ENCODE data around the gene IMPA2. TPM values are rescaled to one million over a fixed set of nuclear protein-coding genes. Genes with fewer than 3 reads are reported as not detected.

IMPA2 gene
- total and polyA plus RNA-seq, 2 of the 13 experiments (the other 11 are each of a cell fraction or from before 2014, with no cell fraction given): 37.8 to 71.8 TPM

DNA sequence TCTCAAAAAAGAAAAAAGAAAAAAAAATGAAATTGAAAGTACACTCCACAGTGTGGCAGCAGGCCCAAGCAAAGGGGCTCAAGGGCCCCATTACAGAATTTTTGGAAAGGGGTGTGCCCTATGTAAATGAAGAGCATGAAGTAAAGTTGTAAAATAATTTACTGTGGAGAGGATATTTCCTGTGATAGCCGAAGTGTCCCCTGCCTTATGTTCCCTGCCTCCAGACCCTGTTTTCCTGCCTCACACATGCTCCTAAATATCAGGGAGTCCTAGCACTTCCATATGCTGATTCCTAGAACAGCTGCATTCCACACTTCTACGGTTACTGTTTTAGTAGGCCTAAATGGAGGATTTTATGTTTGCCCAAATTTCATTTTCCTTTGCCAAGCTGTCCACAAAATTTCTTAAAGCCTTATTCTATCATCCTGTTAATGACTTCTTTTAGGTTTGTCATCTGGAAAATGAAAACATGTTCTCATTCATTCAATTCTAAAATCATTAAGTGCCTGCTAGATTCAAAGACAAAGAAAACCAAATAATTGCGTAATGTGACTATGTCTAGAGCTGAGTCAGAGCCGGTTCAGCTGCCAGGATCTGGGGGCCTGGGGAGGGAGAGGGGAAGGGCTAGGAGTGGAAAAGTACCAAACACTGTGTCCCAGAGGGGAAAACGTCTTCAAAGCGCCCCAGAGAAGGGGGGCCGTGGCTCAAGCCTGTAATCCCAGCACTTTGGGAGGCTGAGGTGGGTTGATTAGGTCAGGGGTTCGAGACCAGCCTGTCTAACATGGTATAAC lies 25.9 kb upstream of the IMPA2 start (continued):
- TF ChIP-seq ZFP90 (CRISPR knock-in tag; IDR thresholded peaks at IDR 0.05; ENCODE audit: borderline replicate concordance) (no peak), ZKSCAN5 (CRISPR knock-in tag; IDR thresholded peaks at IDR 0.05) (no peak), CAMTA2 (CRISPR knock-in tag; IDR thresholded peaks at IDR 0.05; ENCODE audit: borderline replicate concordance) (no peak), ZNF230 (CRISPR knock-in tag; IDR thresholded peaks at IDR 0.05) (no peak), RAD51 (IDR thresholded peaks at IDR 0.05; ENCODE audit: borderline replicate concordance) (no peak), ZBTB2 (CRISPR knock-in tag; IDR thresholded peaks at IDR 0.05; ENCODE audit: low read depth) (no peak), DNMT3B (CRISPR knock-in tag; conservative IDR thresholded peaks at IDR 0.05) (no peak), ZNF282 (IDR thresholded peaks at IDR 0.05; ENCODE audit: partially characterized antibody) (no peak), MXD4 (CRISPR knock-in tag; IDR thresholded peaks at IDR 0.05) (0 out of 2 replicates have a peak, but pooled peaks have one; percentile 29), MATR3 (CRISPR knock-in tag; IDR thresholded peaks at IDR 0.05) (no peak), ZHX2 (IDR thresholded peaks at IDR 0.05; ENCODE audit: low read depth) (no peak), ZHX2 (CRISPR knock-in tag; IDR thresholded peaks at IDR 0.05; ENCODE audit: borderline replicate concordance) (no peak), KLF15 (CRISPR knock-in tag; IDR thresholded peaks at IDR 0.05; ENCODE audit: borderline replicate concordance) (no peak), PHF20 (CRISPR knock-in tag; IDR thresholded peaks at IDR 0.05) (no peak), ZNF713 (CRISPR knock-in tag; IDR thresholded peaks at IDR 0.05) (no peak), HNF4A (CRISPR knock-in tag; IDR thresholded peaks at IDR 0.05) (0 out of 2 replicates have a peak, but pooled peaks have one; percentile 20), TAF1 (CRISPR knock-in tag; IDR thresholded peaks at IDR 0.05) (no peak)
- TF ChIP-seq, protein P1, sequence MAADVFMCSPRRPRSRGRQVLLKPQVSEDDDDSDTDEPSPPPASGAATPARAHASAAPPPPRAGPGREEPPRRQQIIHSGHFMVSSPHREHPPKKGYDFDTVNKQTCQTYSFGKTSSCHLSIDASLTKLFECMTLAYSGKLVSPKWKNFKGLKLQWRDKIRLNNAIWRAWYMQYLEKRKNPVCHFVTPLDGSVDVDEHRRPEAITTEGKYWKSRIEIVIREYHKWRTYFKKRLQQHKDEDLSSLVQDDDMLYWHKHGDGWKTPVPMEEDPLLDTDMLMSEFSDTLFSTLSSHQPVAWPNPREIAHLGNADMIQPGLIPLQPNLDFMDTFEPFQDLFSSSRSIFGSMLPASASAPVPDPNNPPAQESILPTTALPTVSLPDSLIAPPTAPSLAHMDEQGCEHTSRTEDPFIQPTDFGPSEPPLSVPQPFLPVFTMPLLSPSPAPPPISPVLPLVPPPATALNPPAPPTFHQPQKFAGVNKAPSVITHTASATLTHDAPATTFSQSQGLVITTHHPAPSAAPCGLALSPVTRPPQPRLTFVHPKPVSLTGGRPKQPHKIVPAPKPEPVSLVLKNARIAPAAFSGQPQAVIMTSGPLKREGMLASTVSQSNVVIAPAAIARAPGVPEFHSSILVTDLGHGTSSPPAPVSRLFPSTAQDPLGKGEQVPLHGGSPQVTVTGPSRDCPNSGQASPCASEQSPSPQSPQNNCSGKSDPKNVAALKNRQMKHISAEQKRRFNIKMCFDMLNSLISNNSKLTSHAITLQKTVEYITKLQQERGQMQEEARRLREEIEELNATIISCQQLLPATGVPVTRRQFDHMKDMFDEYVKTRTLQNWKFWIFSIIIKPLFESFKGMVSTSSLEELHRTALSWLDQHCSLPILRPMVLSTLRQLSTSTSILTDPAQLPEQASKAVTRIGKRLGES (CRISPR knock-in tag; IDR thresholded peaks at IDR 0.05; ENCODE audit: borderline replicate concordance): no peak
- TF ChIP-seq, protein P2, sequence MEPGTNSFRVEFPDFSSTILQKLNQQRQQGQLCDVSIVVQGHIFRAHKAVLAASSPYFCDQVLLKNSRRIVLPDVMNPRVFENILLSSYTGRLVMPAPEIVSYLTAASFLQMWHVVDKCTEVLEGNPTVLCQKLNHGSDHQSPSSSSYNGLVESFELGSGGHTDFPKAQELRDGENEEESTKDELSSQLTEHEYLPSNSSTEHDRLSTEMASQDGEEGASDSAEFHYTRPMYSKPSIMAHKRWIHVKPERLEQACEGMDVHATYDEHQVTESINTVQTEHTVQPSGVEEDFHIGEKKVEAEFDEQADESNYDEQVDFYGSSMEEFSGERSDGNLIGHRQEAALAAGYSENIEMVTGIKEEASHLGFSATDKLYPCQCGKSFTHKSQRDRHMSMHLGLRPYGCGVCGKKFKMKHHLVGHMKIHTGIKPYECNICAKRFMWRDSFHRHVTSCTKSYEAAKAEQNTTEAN (CRISPR knock-in tag; conservative IDR thresholded peaks at IDR 0.05): peak; percentile 61; the same call in 1 of the 2 replicates

Measured in HepG2 (cell line).